ENCODE data around the gene ACSM6.

- no peak for TF ChIP-seq CTCF (conservative IDR thresholded peaks at IDR 0.05; ENCODE audit: low read length)
- no peak for TF ChIP-seq EZH2phosphoT487 (IDR thresholded peaks at IDR 0.05; ENCODE audit: borderline replicate concordance, low read depth, low read length)
Observed at GRCh38 chr10:95177429-95177828, 16.6 kb upstream of the ACSM6 start.

All from OCI-LY7 (cell line).